HepG2 (cell line): ENCODE measurements around the gene NUP62.
"Not testable (repeated sequence)": the region's sequence is repeated elsewhere in the genome, so short reads cannot be mapped to it uniquely, and the experiment has no call there.

Experiments used
- CTCF ChIP-seq: sonication (generic); formaldehyde crosslinking; IDR thresholded peaks from 2 replicates; pipeline ENCODE4 v1.5.0; 2020; ENCODE audit warnings: mild to moderate bottlenecking, missing genetic modification reagents, moderate library complexity
- NFIC ChIP-seq: IDR thresholded peaks from 2 replicates; pipeline ENCODE4 v1.6.1; 2012; ENCODE audit warnings: mild to moderate bottlenecking, low read length, inconsistent platforms
- POLR2A ChIP-seq, 2 experiments: IDR thresholded peaks; 2 replicates each; pipeline ENCODE4 v1.6.1; 2011; ENCODE audit warnings: low read depth in 2 of 2, low read length in 2 of 2, mild to moderate bottlenecking in 1 of 2, moderate library complexity in 1 of 2; ENCODE audit not compliant: insufficient read depth in 1 of 2
- RNF2 ChIP-seq: fragments of 450-650 bp; conservative IDR thresholded peaks from 2 replicates; pipeline ENCODE4 v1.6.1; 2016; ENCODE audit warnings: low read depth
- SMAD1 ChIP-seq: sonication (generic); formaldehyde crosslinking; IDR thresholded peaks from 2 replicates; pipeline ENCODE4 v1.4.0; 2020; ENCODE audit warnings: missing genetic modification reagents, low read depth, mild to moderate bottlenecking, borderline replicate concordance
- SRF ChIP-seq: IDR thresholded peaks from 2 replicates; pipeline ENCODE4 v1.6.1; 2011; ENCODE audit warnings: mild to moderate bottlenecking, low read depth, low read length, moderate library complexity
- TBP ChIP-seq: sonication (generic); formaldehyde crosslinking; IDR thresholded peaks from 2 replicates; pipeline ENCODE4 v1.5.0; 2020; ENCODE audit warnings: missing genetic modification reagents
- TFE3 ChIP-seq: IDR thresholded peaks from 2 replicates; pipeline ENCODE4 v1.6.1; 2016
- ZKSCAN8 ChIP-seq: IDR thresholded peaks from 2 replicates; pipeline ENCODE4 v1.6.1; 2016; ENCODE audit warnings: borderline replicate concordance, missing genetic modification reagents, missing compliant biosample characterization
- ZNF782 ChIP-seq: sonication (generic); formaldehyde crosslinking; IDR thresholded peaks from 2 replicates; pipeline ENCODE4 v1.4.0; 2020; ENCODE audit warnings: missing genetic modification reagents, mild to moderate bottlenecking, borderline replicate concordance

- not testable (repeated sequence) for TF ChIP-seq POLR2A (IDR thresholded peaks at IDR 0.05; ENCODE audit: insufficient read depth in 1 of 2, low read depth in 2 of 2, low read length in 2 of 2); ZNF782 (CRISPR knock-in tag); TBP (CRISPR knock-in tag); CTCF (CRISPR knock-in tag); TFE3 (CRISPR knock-in tag); SMAD1; ZKSCAN8; RNF2; NFIC; SRF
Measured at GRCh38 chr19:49959892-49960291, 30.6 kb upstream of the NUP62 start.
